Measurements from ENCODE around the gene SSBP4.

GRCh38 chr19:18466354-18466753 lies 47.2 kb downstream of the SSBP4 start:
- TF ChIP-seq POLR2AphosphoS5 (IDR thresholded peaks at IDR 0.05; ENCODE audit: borderline replicate concordance, low read depth, low read length): no peak
- TF ChIP-seq FOXP2 (optimal IDR thresholded peaks at IDR 0.05; ENCODE audit: control extremely low read depth, extremely low read length, insufficient read depth): no peak

Measured in SK-N-MC (cell line).